Measurements from ENCODE around the gene AP1G1. TPM values are rescaled to one million over a fixed set of nuclear protein-coding genes. Genes with fewer than 3 reads are reported as not detected.

Gene AP1G1
- total and polyA plus RNA-seq, 2 of the 4 experiments (the other 2 are of a cell fraction), result 48.3 to 86.7 TPM

GRCh38 chr16:71722801-71723536, 85.7 kb downstream of the AP1G1 start:
- Histone ChIP-seq H3K36me3 (ENCODE audit: control insufficient read depth, insufficient read depth, low read length) (no peaks in the 10 kb centered on the region), H2AK9ac (replicated peaks; ENCODE audit: low read depth, low read length, poor library complexity) (peak overlapping the region; percentile 92), H3K9me1 (ENCODE audit: insufficient read depth, low read length) (no peaks in the 10 kb centered on the region; the same call in 1 of the 2 replicates), H3K56ac (ENCODE audit: extremely low read depth, insufficient read depth, low read length) (peak overlapping the region; percentile 32; the same call in 1 of the 2 replicates), H3K27ac (ENCODE audit: insufficient read depth, low read length) (peak overlapping the region; percentile 25), H3K27me3 (ENCODE audit: control insufficient read depth, insufficient read depth, low read length) (no peaks in the 10 kb centered on the region), H2BK5ac (ENCODE audit: low read depth, low read length, poor library complexity, severe bottlenecking) (peak overlapping the region; percentile 31), H3K9me3 (ENCODE audit: control insufficient read depth, insufficient read depth, low read length) (no peaks in the 10 kb centered on the region), H3K4ac (ENCODE audit: low read depth, low read length) (peak overlapping the region; percentile 66), H4K5ac (ENCODE audit: low read depth, low read length) (no peak overlapping the region), H4K8ac (ENCODE audit: low read depth in 2 of 2, low read length in 2 of 2) (peak overlapping the region in 1 of 2 experiments; percentile 10; a peak in 1 of 4 replicates), H3K18ac (ENCODE audit: low read depth, low read length) (peak overlapping the region; percentile 39; the same call in 1 of the 2 replicates), H3K4me3 (ENCODE audit: insufficient read depth, low read depth, low read length) (peak overlapping the region; percentile 86), H2BK15ac (ENCODE audit: low read depth, low read length) (no peak overlapping the region), H3K23ac (ENCODE audit: low read depth, low read length) (peak overlapping the region; percentile 89), H2BK120ac (ENCODE audit: low read depth, low read length) (no peak overlapping the region), H3K4me2 (ENCODE audit: low read depth, low read length) (peak overlapping the region; percentile 89), H2AK5ac (ENCODE audit: low read depth, low read length) (no peak overlapping the region), H3K14ac (replicated peaks; ENCODE audit: low read depth, low read length) (peak overlapping the region; percentile 81), H4K20me1 (ENCODE audit: insufficient read depth, low read length) (peaks cover 10% of the 10 kb centered on the region), H2AFZ (replicated peaks; ENCODE audit: low read length, poor library complexity) (peak overlapping the region; percentile 97), H2BK20ac (ENCODE audit: low read depth, low read length) (no peak overlapping the region), H3K4me1 (ENCODE audit: control insufficient read depth, insufficient read depth, low read length) (peaks cover 5% of the 10 kb centered on the region), H3K79me1 (ENCODE audit: low read depth in 1 of 2, low read length in 2 of 2) (peaks cover 6 to 35% of the 10 kb centered on the region in 2 experiments; a peak in 3 of 4 replicates), H4K91ac (ENCODE audit: insufficient read depth, low read depth, low read length) (no peak overlapping the region), H3K9ac (ENCODE audit: low read depth, low read length) (peak overlapping the region; percentile 74)
- ATAC-seq (ENCODE audit: low read depth) (peak; percentile 73), DNase-seq (peak; percentile 54)
- POLR2A ChIA-PET (ENCODE audit: unreplicated experiment), result no interaction called here
- dilution Hi-C loops (cut with HindIII; ENCODE audit: low sequenced_read_pairs, unreplicated experiment), result no loop called here
- no TSS peak for BruUV-seq (replicated peaks)
- in situ Hi-C loops (cut with MboI; ENCODE audit: low sequenced_read_pairs), result no loop called here
- TF ChIP-seq MAZ (IDR thresholded peaks at IDR 0.05; ENCODE audit: borderline replicate concordance, low read depth, low read length), result 0 out of 2 replicates have a peak, but pooled peaks have one; percentile 36
- no peak for TF ChIP-seq CTCF (conservative IDR thresholded peaks at IDR 0.05; ENCODE audit: low read depth, low read length)
- peak; percentile 72 for TF ChIP-seq CEBPB (IDR thresholded peaks at IDR 0.05; ENCODE audit: low read depth, low read length)
- TF ChIP-seq MXI1 (IDR thresholded peaks at IDR 0.05; ENCODE audit: borderline replicate concordance, low read depth, low read length), result peak; percentile 9; the same call in 1 of the 2 replicates
- WGBS, 2 experiments (ENCODE audit: extremely low coverage in 2 of 2, insufficient read length in 1 of 2), result 0% methylated on average over 25 of the region's 59 CpGs; no CpG with 5 or more reads in 1 of the 2 experiments
- intact Hi-C loops (cut with micrococcal nuclease), result no loop called here
- CTCF ChIA-PET, result interaction anchor here (0.6 kb wide), 1 partner anchor 1126 kb away, joined by 5 read pairs; no protein-coding TSS in a partner anchor

Data from IMR-90 (cell line).